Superior temporal gyrus (tissue), 1 donor: Measurements from ENCODE around the gene ELAVL1.
"Not testable (repeated sequence)": the region's sequence is repeated elsewhere in the genome, so short reads cannot be mapped to it uniquely, and the experiment has no call there.

ENCODE experiments used
- DNase-seq: peaks from one replicate; pipeline ENCODE4 v3.0.0-alpha.2; 2016; ENCODE audit errors: extremely low spot score

The ELAVL1 gene

GRCh38 chr19:7921967-7922835, 83.2 kb downstream of the ELAVL1 start:
- no peak for DNase-seq

- no peak for DNase-seq
Measured at GRCh38 chr19:7921302-7921966, 84.0 kb downstream of the ELAVL1 start.

- peak; percentile 81 for DNase-seq
Measured at GRCh38 chr19:7920519-7921301, 84.7 kb downstream of the ELAVL1 start.

GRCh38 chr19:7919610-7920518, 85.6 kb downstream of the ELAVL1 start, which contains the start of gene SNAPC2:
TSS of gene SNAPC2 (plus strand) at chr19:7920338. CDS start at chr19:7920367, 29 bp downstream.
- DNase-seq, result peak; percentile 79

- DNase-seq, result no peak
Measured at GRCh38 chr19:7918615-7919421, 86.6 kb downstream of the ELAVL1 start.

GRCh38 chr19:7918062-7918614, 87.3 kb downstream of the ELAVL1 start:
- DNase-seq, result not testable (repeated sequence)

- DNase-seq, result no peak
Measured at GRCh38 chr19:7917267-7918061, 88.0 kb downstream of the ELAVL1 start.

- DNase-seq, result no peak
Measured at GRCh38 chr19:7916955-7917266, 88.5 kb downstream of the ELAVL1 start.

GRCh38 chr19:7916103-7916954, 89.1 kb downstream of the ELAVL1 start:
- no peak for DNase-seq

GRCh38 chr19:7915250-7916102, 90.0 kb downstream of the ELAVL1 start:
- no peak for DNase-seq

- no peak for DNase-seq
Measured at GRCh38 chr19:7914598-7915045, 90.8 kb downstream of the ELAVL1 start, which contains the start of gene TGFBR3L. TSS of gene TGFBR3L (plus strand) at chr19:7914830.

GRCh38 chr19:7914099-7914498, 91.3 kb downstream of the ELAVL1 start:
- DNase-seq, result no peak

- DNase-seq, result no peak
Measured at GRCh38 chr19:7913652-7914051, 91.8 kb downstream of the ELAVL1 start.

GRCh38 chr19:7912697-7913564, 92.5 kb downstream of the ELAVL1 start:
- DNase-seq, result no peak

- no peak for DNase-seq
Measured at GRCh38 chr19:7912144-7912696, 93.2 kb downstream of the ELAVL1 start.
